ENCODE results near the gene TNS3.

Gene TNS3

DNA sequence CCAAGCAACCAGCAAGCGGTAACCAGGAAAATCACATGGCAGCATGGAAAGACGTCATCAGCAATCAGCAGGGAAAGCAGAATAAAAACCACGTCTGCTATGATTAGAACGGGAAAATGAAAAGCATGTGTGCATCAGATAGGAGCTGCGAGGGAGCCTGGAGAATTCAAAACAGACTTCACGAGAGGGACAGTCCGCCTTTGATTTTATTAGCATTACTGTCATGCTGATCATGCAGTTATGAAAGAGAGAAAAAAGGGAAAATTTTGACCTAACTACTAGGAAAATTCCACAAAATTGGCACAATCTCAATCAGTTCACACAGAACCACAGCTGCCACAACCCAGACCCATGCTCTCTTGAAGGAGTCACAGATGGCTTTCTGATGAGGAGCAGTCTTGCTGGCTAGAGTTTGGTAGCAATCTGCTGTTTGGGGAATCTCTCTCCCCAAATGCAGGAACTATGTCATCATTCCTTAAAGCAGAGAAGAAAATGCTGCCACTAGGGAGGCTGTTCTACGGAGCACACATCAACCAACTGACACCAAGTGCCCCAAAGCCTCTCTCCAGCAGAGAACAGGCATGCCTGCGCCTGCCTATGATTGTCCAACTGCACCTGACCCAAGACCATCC, 295.9 kb downstream of the TNS3 start:
- TF ChIP-seq, protein P1, sequence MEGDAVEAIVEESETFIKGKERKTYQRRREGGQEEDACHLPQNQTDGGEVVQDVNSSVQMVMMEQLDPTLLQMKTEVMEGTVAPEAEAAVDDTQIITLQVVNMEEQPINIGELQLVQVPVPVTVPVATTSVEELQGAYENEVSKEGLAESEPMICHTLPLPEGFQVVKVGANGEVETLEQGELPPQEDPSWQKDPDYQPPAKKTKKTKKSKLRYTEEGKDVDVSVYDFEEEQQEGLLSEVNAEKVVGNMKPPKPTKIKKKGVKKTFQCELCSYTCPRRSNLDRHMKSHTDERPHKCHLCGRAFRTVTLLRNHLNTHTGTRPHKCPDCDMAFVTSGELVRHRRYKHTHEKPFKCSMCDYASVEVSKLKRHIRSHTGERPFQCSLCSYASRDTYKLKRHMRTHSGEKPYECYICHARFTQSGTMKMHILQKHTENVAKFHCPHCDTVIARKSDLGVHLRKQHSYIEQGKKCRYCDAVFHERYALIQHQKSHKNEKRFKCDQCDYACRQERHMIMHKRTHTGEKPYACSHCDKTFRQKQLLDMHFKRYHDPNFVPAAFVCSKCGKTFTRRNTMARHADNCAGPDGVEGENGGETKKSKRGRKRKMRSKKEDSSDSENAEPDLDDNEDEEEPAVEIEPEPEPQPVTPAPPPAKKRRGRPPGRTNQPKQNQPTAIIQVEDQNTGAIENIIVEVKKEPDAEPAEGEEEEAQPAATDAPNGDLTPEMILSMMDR (IDR thresholded peaks at IDR 0.05; ENCODE audit: low read depth, low read length, missing control alignments), result no peak
- H3K4me3 ChIP-seq (ENCODE audit: low read depth, low read length), result no peak overlapping the region
- no peak for DNase-seq (ENCODE audit: low read depth)

DNA sequence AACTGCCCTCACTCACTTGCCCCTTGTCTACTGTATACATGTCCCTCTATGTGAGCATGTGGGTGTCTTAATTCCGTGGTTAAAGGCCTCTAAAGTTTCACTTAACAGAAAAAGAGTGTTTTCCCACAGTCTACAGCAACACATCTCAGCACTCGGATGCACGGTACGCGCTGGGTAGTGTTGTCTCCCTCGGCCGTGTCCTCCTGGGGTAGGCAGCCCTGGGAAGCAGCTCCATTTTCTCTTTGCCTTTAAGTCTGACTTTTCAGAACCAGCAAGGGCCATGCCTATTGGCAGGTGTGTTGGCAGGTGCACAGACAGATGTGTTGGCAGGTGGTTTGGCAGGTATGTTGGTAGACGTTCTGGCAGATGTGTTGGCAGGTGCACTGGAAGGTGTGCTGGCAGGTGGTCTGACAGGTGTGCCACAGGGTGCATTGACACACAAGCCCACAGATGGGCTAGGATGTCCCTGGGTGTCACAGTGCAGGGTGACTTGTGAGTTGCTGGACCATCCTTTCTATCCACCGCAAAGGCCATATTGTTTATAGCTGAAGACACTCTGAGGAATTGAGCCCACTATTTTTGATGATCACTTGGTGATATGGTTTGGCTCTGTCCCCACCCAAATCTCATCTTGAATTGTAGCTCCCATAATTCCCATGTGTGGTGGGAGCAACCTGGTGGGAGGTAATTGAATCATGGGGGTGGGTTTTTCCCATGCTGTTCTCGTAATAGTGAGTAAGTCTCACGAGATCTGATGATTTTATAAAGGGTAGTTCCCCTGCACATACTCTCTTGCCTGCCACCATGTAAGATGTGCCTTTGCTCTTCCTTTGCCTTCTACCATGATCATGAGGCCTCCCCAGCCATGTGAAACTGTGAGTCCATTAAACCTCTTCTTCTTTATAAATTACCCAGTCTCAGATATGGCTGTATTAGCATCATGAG, 296.9 kb downstream of the TNS3 start:
- no peak overlapping the region for H3K4me3 ChIP-seq (ENCODE audit: low read depth, low read length)
- TF ChIP-seq, protein P1 (IDR thresholded peaks at IDR 0.05; ENCODE audit: low read depth, low read length, missing control alignments), result no peak
- no peak for DNase-seq (ENCODE audit: low read depth)

DNA sequence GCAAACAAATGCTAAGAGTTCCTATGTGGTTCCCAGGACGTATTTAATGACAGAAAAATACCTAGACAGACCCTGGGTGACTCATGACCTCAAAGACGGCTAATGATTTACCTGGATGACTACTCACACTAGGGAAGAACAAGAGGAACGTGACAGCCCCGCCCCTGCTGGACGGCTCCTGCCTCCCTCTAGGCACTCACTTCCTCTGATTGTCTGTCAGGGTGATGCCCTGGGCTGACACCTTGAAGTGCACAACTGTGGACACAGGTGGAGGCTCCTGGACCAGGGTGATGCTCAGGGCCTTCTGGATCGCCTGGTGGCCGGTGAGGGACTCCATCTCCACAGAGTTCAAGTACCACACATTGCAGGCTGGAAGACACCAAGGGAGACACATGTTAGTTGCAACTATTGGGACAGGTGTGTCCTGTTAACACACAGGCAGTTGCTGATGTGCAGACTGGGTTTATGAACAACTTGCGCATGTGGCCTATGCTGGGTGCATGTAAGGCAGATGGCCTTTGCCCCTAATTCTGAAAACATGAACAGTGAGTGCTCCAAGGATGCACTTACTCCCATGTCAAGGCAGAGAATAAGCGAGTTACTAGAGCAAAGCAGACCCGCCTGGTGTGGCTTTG, 298.3 kb downstream of the TNS3 start:
- no peak for DNase-seq (ENCODE audit: low read depth)
- TF ChIP-seq, protein P1 (IDR thresholded peaks at IDR 0.05; ENCODE audit: low read depth, low read length, missing control alignments), result no peak
- no peak overlapping the region for H3K4me3 ChIP-seq (ENCODE audit: low read depth, low read length)

DNA sequence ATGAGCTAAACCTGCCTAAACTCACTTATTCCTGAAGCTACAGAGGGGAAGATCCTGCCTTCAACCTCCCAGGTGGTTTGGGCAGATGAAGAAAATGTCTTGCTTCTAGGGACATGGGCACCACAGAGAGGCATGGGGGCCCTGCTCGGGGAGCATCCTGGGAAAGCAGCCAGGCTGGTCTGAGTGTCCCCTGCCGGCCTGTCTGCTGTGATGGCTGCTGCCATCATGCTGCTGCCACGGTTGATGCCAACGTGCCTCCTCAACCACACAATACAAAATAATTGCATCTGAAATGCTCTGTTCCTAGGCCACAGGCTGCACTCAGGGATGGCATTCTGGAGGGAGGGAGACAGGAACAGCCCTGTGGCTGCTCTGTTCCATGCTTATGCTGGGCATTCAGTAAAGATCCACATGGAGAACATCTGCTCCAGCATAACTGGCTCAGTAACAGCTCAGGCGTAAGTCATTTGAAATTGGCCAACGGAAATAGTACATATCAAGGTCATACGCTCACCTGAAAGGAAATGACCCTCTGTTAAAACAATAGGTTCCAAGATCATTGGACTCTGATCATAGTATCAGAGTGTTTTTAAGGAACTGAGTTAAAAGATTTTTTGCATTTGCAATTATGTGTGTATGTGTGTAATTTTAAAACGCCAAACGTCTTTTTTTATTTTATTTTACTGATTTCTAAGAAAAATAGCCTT, 299.0 kb downstream of the TNS3 start:
- H3K4me3 ChIP-seq (ENCODE audit: low read depth, low read length), result no peak overlapping the region
- TF ChIP-seq, protein P1 (IDR thresholded peaks at IDR 0.05; ENCODE audit: low read depth, low read length, missing control alignments), result no peak
- DNase-seq (ENCODE audit: low read depth), result no peak

DNA sequence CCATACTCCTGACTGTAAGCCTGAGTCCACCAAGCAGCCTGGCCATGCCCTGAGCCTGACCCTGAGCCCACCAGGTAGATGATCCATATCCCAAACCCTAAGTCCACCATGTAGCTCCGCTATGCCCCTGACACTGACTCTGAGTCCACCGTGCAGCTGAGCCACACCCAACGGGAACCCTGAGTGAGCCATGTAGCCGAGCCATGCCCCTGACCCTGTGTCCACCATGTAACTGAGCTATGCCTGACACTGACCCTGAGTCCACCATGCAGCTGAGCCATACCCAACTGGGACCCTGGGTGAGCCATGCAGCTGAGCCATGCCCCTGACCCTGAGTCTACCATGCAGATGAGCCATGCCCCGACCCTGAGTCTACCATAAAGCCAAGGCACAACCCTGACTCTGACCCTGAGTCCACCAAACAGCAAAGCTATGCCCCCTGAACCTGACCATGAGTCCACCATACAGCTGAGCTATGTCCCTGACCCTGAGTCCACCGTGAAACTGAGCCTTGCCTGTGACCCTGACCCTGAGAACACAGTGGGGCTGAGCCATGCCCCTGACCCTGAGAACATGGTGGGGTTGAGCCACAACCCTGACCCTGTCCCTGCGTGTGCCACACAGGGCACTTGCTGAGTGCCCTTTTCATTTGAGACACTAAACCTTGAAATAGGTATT, 299.8 kb downstream of the TNS3 start:
- TF ChIP-seq, protein P1 (IDR thresholded peaks at IDR 0.05; ENCODE audit: low read depth, low read length, missing control alignments), result no peak
- DNase-seq (ENCODE audit: low read depth), result no peak
- H3K4me3 ChIP-seq (ENCODE audit: low read depth, low read length), result no peak overlapping the region

DNA sequence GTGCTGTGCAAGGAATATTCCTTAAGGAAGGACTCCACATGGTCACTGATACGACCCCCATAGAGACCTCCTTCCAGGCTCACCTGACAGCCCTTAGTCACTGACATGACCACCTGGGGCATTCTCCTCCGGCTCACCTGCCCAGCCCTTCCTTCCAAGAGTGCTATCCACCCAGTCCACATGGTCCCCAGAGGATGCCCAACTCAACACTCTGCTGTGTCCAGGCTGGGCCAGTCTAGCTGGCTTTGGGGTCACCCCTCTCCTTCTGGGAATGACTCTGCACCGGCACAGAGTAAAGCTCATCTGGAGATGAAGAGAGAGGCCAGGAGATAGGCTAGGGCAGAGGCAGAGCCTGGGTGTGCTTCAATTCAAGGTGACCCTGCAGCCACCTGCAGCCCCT, 300.8 kb downstream of the TNS3 start:
- no peak for DNase-seq (ENCODE audit: low read depth)
- H3K4me3 ChIP-seq (ENCODE audit: low read depth, low read length), result no peak overlapping the region
- TF ChIP-seq, protein P1 (IDR thresholded peaks at IDR 0.05; ENCODE audit: low read depth, low read length, missing control alignments), result no peak
